ENCODE measurements around the gene BCAS3. TPM values are rescaled to one million over a fixed set of nuclear protein-coding genes. Genes with fewer than 3 reads are reported as not detected.

The BCAS3 gene
- total RNA-seq, 1 donor from 2014 or later: 38.1 TPM

DNA sequence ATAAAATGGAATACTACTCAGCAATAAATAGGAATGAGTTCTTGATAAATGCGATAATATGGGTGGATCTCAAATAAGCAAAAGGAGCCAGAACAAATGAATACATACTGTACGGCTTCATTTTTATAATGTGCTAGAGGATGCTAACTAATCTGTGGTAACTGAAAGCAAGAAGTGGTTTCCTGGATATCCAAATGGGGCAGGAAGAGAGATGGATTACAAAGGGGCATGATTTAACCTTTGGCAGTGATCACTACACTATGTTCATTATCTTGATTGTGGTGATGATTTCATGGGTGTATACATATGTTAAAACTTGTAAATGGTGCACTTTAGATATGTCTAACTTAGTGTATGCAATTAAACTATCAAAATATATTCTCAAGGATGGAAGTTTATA lies 499.7 kb downstream of the BCAS3 start:
- peaks cover 3% of the 10 kb centered on the region for H3K4me1 Mint-ChIP-seq (ENCODE audit: unreplicated experiment)
- no peak for DNase-seq (ENCODE audit: low spot score)
- no peak overlapping the region for H3K4me3 Mint-ChIP-seq (ENCODE audit: unreplicated experiment)
- no peaks in the 10 kb centered on the region for H3K36me3 Mint-ChIP-seq (ENCODE audit: low read depth, unreplicated experiment)
- no peaks in the 10 kb centered on the region for H3K9me3 Mint-ChIP-seq (ENCODE audit: unreplicated experiment)
- no peak overlapping the region for H3K27ac Mint-ChIP-seq (ENCODE audit: unreplicated experiment)
- TF ChIP-seq, protein P1, sequence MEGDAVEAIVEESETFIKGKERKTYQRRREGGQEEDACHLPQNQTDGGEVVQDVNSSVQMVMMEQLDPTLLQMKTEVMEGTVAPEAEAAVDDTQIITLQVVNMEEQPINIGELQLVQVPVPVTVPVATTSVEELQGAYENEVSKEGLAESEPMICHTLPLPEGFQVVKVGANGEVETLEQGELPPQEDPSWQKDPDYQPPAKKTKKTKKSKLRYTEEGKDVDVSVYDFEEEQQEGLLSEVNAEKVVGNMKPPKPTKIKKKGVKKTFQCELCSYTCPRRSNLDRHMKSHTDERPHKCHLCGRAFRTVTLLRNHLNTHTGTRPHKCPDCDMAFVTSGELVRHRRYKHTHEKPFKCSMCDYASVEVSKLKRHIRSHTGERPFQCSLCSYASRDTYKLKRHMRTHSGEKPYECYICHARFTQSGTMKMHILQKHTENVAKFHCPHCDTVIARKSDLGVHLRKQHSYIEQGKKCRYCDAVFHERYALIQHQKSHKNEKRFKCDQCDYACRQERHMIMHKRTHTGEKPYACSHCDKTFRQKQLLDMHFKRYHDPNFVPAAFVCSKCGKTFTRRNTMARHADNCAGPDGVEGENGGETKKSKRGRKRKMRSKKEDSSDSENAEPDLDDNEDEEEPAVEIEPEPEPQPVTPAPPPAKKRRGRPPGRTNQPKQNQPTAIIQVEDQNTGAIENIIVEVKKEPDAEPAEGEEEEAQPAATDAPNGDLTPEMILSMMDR (IDR thresholded peaks at IDR 0.05; ENCODE audit: unreplicated experiment): no peak
- H3K27me3 Mint-ChIP-seq (ENCODE audit: unreplicated experiment): peaks cover 2% of the 10 kb centered on the region

DNA sequence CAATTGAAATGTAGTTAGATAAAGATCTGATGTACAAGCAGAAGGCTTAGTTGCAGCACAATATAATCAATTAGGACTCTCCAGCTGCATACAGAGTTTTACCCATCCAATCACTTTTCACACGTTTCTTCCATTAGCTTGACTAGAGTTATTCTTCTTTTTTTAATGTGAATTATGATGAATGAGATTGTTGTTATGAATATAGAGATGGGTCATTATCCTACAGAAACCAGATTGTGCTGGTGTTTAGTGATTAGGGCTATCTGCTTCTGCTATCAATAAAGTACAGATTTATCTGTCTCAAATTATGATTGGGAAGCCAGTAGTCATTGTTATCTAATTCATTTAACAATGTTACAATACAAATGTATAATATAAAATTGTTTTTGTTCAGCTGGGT lies 500.6 kb downstream of the BCAS3 start:
- H3K27me3 Mint-ChIP-seq (ENCODE audit: unreplicated experiment): peaks cover 2% of the 10 kb centered on the region
- TF ChIP-seq, protein P1 (IDR thresholded peaks at IDR 0.05; ENCODE audit: unreplicated experiment): no peak
- DNase-seq (ENCODE audit: low spot score): no peak
- H3K27ac Mint-ChIP-seq (ENCODE audit: unreplicated experiment): no peak overlapping the region
- H3K36me3 Mint-ChIP-seq (ENCODE audit: low read depth, unreplicated experiment): no peaks in the 10 kb centered on the region
- peaks cover 3% of the 10 kb centered on the region for H3K4me1 Mint-ChIP-seq (ENCODE audit: unreplicated experiment)
- H3K9me3 Mint-ChIP-seq (ENCODE audit: unreplicated experiment): no peaks in the 10 kb centered on the region
- H3K4me3 Mint-ChIP-seq (ENCODE audit: unreplicated experiment): no peak overlapping the region

DNA sequence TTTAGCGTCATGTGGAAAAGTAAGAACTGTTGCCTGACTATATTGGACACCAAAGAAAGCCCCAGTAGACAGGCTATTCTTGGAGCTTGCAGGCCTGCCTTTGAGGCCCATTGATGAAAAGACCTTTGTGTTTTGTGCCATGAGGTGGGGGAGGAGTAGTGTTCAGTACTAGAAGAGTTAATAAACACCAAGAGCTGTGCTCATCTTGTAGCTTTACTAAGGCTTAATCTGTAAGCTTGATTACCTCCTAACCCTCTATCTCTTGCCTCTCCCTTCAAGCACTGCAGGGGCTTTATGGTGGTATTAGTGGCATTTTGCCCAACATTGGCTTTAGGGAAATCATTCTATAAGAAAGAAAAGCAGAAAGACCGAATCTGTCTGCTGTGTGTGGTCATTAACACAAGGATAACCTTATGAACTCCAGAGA lies 501.7 kb downstream of the BCAS3 start:
- DNase-seq (ENCODE audit: low spot score): no peak
- Mint-ChIP-seq H3K9me3 (ENCODE audit: unreplicated experiment) (no peaks in the 10 kb centered on the region), H3K4me3 (ENCODE audit: unreplicated experiment) (no peak overlapping the region), H3K27ac (ENCODE audit: unreplicated experiment) (no peak overlapping the region), H3K4me1 (ENCODE audit: unreplicated experiment) (peaks cover 3% of the 10 kb centered on the region), H3K27me3 (ENCODE audit: unreplicated experiment) (peaks cover 2% of the 10 kb centered on the region), H3K36me3 (ENCODE audit: low read depth, unreplicated experiment) (no peaks in the 10 kb centered on the region)
- TF ChIP-seq, protein P1 (IDR thresholded peaks at IDR 0.05; ENCODE audit: unreplicated experiment): no peak

DNA sequence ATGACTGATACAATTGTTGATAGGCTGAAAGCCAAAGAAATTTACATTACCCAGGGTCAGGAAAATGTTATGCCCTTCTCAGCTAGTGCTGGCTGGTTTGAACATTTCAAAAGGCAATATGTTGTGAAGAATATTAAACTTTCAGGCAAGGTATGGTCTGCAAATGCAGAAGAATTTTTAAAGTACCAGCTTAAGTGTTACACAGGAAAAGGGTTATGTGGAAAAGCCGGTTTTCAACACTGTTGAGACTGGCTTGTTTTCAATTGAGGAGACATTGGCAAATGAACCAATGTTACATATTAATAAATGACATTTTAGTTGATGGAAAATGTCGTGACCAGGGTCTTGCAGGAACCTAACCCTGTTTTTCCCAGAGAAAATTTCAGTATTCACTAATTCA lies 506.1 kb downstream of the BCAS3 start:
- Mint-ChIP-seq H3K36me3 (ENCODE audit: low read depth, unreplicated experiment) (no peaks in the 10 kb centered on the region), H3K27ac (ENCODE audit: unreplicated experiment) (no peak overlapping the region), H3K27me3 (ENCODE audit: unreplicated experiment) (no peaks in the 10 kb centered on the region), H3K4me1 (ENCODE audit: unreplicated experiment) (peaks cover 3% of the 10 kb centered on the region), H3K4me3 (ENCODE audit: unreplicated experiment) (no peak overlapping the region), H3K9me3 (ENCODE audit: unreplicated experiment) (no peaks in the 10 kb centered on the region)
- no peak for DNase-seq (ENCODE audit: low spot score)
- TF ChIP-seq, protein P1 (IDR thresholded peaks at IDR 0.05; ENCODE audit: unreplicated experiment): no peak

DNA sequence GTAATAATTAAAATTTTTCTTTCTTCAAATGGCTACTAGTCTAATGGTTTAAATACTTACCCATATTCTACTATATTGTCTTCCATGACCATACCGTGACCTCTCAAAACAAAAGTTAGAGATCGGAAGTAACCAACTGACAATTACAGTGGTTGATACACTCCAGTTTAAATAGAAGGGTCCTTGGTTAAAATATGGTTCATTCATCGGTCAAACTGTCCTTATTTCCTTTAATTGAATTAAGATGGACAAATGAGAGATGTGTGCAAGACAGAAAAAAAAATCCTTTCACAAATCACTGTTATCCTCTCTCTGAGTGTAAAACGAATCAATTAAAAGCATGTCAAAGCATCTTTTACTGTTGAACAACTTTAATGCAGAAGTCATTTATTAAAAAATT lies 507.7 kb downstream of the BCAS3 start:
- H3K27ac Mint-ChIP-seq (ENCODE audit: unreplicated experiment): no peak overlapping the region
- TF ChIP-seq, protein P1 (IDR thresholded peaks at IDR 0.05; ENCODE audit: unreplicated experiment): no peak
- H3K9me3 Mint-ChIP-seq (ENCODE audit: unreplicated experiment): no peaks in the 10 kb centered on the region
- H3K27me3 Mint-ChIP-seq (ENCODE audit: unreplicated experiment): peaks cover 5% of the 10 kb centered on the region
- H3K36me3 Mint-ChIP-seq (ENCODE audit: low read depth, unreplicated experiment): no peaks in the 10 kb centered on the region
- no peaks in the 10 kb centered on the region for H3K4me1 Mint-ChIP-seq (ENCODE audit: unreplicated experiment)
- H3K4me3 Mint-ChIP-seq (ENCODE audit: unreplicated experiment): no peak overlapping the region
- DNase-seq (ENCODE audit: low spot score): no peak
